ENCODE measurements around the gene TNFRSF4. TPM values are rescaled to one million over a fixed set of nuclear protein-coding genes. Genes with fewer than 3 reads are reported as not detected.

TNFRSF4 gene
- total RNA-seq, 2 experiments from 2014 or later = 1.1 TPM; not detected in 1

- H2AFZ ChIP-seq (ENCODE audit: low read length) = no peak overlapping the region
- ChIA-PET POLR2A (no interaction called here), CTCF (ENCODE audit: unreplicated experiment) (no interaction called here)
- H4K20me1 ChIP-seq (ENCODE audit: insufficient read depth, low read length) = no peaks in the 10 kb centered on the region
- no TSS peak for BruUV-seq (replicated peaks)
- TF ChIP-seq CTCF (conservative IDR thresholded peaks at IDR 0.05; ENCODE audit: low read length) (no peak), EZH2phosphoT487 (IDR thresholded peaks at IDR 0.05; ENCODE audit: borderline replicate concordance, low read depth, low read length) (no peak)
- no peaks in the 10 kb centered on the region for H3K9me2 ChIP-seq (ENCODE audit: insufficient read depth, low read length)
- H3K4me1 ChIP-seq (ENCODE audit: insufficient read depth, low read length, poor library complexity, severe bottlenecking) = no peaks in the 10 kb centered on the region
- H3K36me3 ChIP-seq (ENCODE audit: insufficient read depth, low read length) = no peaks in the 10 kb centered on the region
- no peaks in the 10 kb centered on the region for H3K9me3 ChIP-seq (ENCODE audit: low read length)
- H3K4me2 ChIP-seq (ENCODE audit: low read length) = no peak overlapping the region
- intact Hi-C loops (cut with micrococcal nuclease; ENCODE audit: unreplicated experiment) = no loop called here
- H3K79me2 ChIP-seq (ENCODE audit: insufficient read depth, low read depth, low read length) = no peaks in the 10 kb centered on the region
- H3K27ac ChIP-seq (ENCODE audit: low read depth, low read length, poor library complexity, severe bottlenecking) = no peak overlapping the region
- no peak for DNase-seq (ENCODE audit: low spot score)
- no peak overlapping the region for H3K4me3 ChIP-seq (ENCODE audit: low read depth, low read length, poor library complexity, severe bottlenecking)
Measured at GRCh38 chr1:1241588-1242219, 27.8 kb upstream of the TNFRSF4 start.

- BruUV-seq (replicated peaks) = no TSS peak
- H3K36me3 ChIP-seq (ENCODE audit: insufficient read depth, low read length) = no peaks in the 10 kb centered on the region
- ChIA-PET CTCF (ENCODE audit: unreplicated experiment) (no interaction called here), POLR2A (no interaction called here)
- H3K79me2 ChIP-seq (ENCODE audit: insufficient read depth, low read depth, low read length) = no peaks in the 10 kb centered on the region
- no peak overlapping the region for H2AFZ ChIP-seq (ENCODE audit: low read length)
- H4K20me1 ChIP-seq (ENCODE audit: insufficient read depth, low read length) = no peaks in the 10 kb centered on the region
- H3K4me1 ChIP-seq (ENCODE audit: insufficient read depth, low read length, poor library complexity, severe bottlenecking) = no peaks in the 10 kb centered on the region
- H3K9me2 ChIP-seq (ENCODE audit: insufficient read depth, low read length) = no peaks in the 10 kb centered on the region
- no peak for DNase-seq (ENCODE audit: low spot score)
- intact Hi-C loops (cut with micrococcal nuclease; ENCODE audit: unreplicated experiment) = no loop called here
- no peak overlapping the region for H3K27ac ChIP-seq (ENCODE audit: low read depth, low read length, poor library complexity, severe bottlenecking)
- TF ChIP-seq EZH2phosphoT487 (IDR thresholded peaks at IDR 0.05; ENCODE audit: borderline replicate concordance, low read depth, low read length) (no peak), CTCF (conservative IDR thresholded peaks at IDR 0.05; ENCODE audit: low read length) (no peak)
- no peak overlapping the region for H3K4me3 ChIP-seq (ENCODE audit: low read depth, low read length, poor library complexity, severe bottlenecking)
- H3K4me2 ChIP-seq (ENCODE audit: low read length) = no peak overlapping the region
- no peaks in the 10 kb centered on the region for H3K9me3 ChIP-seq (ENCODE audit: low read length)
Measured at GRCh38 chr1:1240822-1241587, 27.1 kb upstream of the TNFRSF4 start.

- POLR2A ChIA-PET = no interaction called here
- no TSS peak for BruUV-seq (replicated peaks)
- no peak for DNase-seq (ENCODE audit: low spot score)
- CTCF ChIA-PET (ENCODE audit: unreplicated experiment) = no interaction called here
- Histone ChIP-seq H3K27ac (ENCODE audit: low read depth, low read length, poor library complexity, severe bottlenecking) (no peak overlapping the region), H4K20me1 (ENCODE audit: insufficient read depth, low read length) (no peaks in the 10 kb centered on the region), H3K9me2 (ENCODE audit: insufficient read depth, low read length) (no peaks in the 10 kb centered on the region), H3K9me3 (ENCODE audit: low read length) (no peaks in the 10 kb centered on the region), H3K4me1 (ENCODE audit: insufficient read depth, low read length, poor library complexity, severe bottlenecking) (no peaks in the 10 kb centered on the region), H3K36me3 (ENCODE audit: insufficient read depth, low read length) (no peaks in the 10 kb centered on the region), H3K4me2 (ENCODE audit: low read length) (no peak overlapping the region), H2AFZ (ENCODE audit: low read length) (no peak overlapping the region), H3K4me3 (ENCODE audit: low read depth, low read length, poor library complexity, severe bottlenecking) (no peak overlapping the region), H3K79me2 (ENCODE audit: insufficient read depth, low read depth, low read length) (no peaks in the 10 kb centered on the region)
- TF ChIP-seq CTCF (conservative IDR thresholded peaks at IDR 0.05; ENCODE audit: low read length) (no peak), EZH2phosphoT487 (IDR thresholded peaks at IDR 0.05; ENCODE audit: borderline replicate concordance, low read depth, low read length) (no peak)
- intact Hi-C loops (cut with micrococcal nuclease; ENCODE audit: unreplicated experiment) = no loop called here
Measured at GRCh38 chr1:1240348-1240732, 26.4 kb upstream of the TNFRSF4 start.

Data from OCI-LY7 (cell line).